HG02852 (cell line): ENCODE data around the gene TGFB1.
"Not testable (repeated sequence)": the region's sequence is repeated elsewhere in the genome, so short reads cannot be mapped to it uniquely, and the experiment has no call there.

Source experiments
- ATAC-seq: cut with Tn5 transposase; IDR thresholded peaks from one replicate; pipeline ENCODE4 v1.9.1; 2021; ENCODE audit warnings: mild to moderate bottlenecking, moderate library complexity; ENCODE audit not compliant: unreplicated experiment

Gene TGFB1

DNA sequence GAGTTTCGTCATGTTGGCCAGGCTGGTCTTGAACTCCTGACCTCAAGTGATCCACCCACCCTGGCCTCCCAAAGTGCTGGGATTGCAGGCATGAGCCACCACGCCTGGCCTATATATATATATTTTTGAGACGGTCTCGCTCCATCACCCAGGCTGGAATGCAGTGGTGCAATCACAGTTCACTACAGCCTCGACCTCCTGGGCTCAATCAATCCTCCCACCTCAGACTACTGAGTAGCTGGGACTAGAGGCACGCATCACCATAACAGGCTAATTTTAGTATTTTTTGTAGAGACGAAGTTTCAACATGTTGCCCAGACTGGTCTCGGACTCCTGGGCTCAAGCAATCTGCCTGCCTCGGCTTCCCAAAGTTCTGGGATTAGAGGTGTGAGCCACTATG is 6.8 kb downstream of the TGFB1 start:
- ATAC-seq, result not testable (repeated sequence)

DNA sequence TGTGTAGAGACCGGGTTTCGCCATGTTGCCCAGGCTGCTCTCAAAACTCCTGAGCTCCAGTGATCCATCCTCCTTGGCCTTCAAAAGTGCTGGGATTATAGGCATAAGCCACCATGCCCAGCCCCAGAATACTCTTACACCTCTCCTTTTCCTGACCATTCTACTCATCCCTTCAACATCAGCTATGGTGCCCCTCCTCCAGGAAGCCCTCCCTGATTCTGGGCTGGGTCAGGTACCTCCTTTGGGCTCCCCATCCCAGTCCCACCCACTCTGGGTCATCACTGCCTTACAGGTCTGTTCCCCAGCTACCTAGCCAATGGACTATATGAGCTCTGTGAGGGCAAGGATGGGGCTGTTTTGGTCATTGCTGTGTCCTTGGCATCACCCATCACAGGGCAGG is 9.6 kb downstream of the TGFB1 start:
- no peak for ATAC-seq

GRCh38 chr19:41341669-41342490 is 11.8 kb downstream of the TGFB1 start:
- ATAC-seq, result no peak

- no peak for ATAC-seq
Observed at GRCh38 chr19:41339936-41340335, 13.8 kb downstream of the TGFB1 start.

DNA sequence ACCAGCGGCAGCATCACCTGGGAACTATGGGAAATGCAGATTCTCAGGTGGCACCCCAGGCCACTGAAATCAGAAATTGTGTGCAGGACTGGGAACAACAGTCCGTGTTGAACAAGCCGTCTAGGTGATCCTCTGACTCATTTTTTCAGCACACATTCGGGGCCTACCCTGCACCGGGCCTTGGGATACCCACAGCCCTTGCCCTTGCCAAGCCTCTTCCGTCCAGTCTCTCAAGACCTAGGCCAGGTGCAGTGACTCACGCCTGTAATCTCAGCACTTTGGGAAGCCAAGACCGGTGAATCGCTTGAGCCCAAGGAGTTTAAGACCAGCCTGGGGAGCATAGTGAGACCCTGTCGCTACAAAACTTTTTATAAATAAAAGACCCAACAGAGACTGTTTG is 18.3 kb downstream of the TGFB1 start:
- no peak for ATAC-seq

- no peak for ATAC-seq
Observed at GRCh38 chr19:41334793-41335192, 18.9 kb downstream of the TGFB1 start.

GRCh38 chr19:41332468-41332867 is 21.3 kb downstream of the TGFB1 start:
- ATAC-seq, result no peak

GRCh38 chr19:41332000-41332399 is 21.7 kb downstream of the TGFB1 start:
- ATAC-seq, result no peak

- ATAC-seq, result no peak
Observed at GRCh38 chr19:41330946-41331678, 22.6 kb downstream of the TGFB1 start.

- no peak for ATAC-seq
Observed at GRCh38 chr19:41330481-41330880, 23.2 kb downstream of the TGFB1 start.

- ATAC-seq, result no peak
Observed at GRCh38 chr19:41328842-41329225, 24.9 kb downstream of the TGFB1 start.

DNA sequence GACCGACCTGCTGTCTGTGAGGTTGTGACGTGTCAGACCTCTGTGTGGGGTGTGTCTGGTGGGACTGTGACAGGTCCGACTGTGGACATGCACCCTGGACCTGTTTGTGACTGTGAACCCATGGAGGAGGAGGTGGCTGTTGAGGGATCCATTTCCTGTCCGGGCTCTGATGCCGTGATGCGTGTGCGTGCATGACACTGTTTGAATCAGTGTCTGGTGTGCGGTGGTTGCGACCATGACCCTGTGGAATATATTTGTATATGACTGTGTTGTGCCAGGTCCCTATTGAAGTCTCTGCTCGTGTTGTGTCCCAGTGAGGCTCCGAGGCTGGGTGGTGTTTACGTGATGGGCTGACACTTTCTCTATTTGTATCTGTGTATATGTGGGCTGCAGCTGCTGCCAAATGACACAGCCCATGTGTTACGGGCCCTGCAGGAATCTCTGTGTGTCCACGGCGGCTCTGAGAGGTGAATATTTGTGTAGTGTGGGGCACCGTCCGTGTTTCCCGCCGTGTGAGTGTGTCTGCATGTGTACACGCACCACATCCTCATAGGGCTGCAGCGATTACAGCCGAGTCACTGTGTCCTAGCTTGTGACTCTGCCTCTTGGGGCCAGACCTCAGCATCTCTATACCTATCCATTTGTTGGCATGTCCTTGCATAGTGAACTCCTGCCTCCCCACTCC is 25.4 kb downstream of the TGFB1 start:
- ATAC-seq, result peak; percentile 4

DNA sequence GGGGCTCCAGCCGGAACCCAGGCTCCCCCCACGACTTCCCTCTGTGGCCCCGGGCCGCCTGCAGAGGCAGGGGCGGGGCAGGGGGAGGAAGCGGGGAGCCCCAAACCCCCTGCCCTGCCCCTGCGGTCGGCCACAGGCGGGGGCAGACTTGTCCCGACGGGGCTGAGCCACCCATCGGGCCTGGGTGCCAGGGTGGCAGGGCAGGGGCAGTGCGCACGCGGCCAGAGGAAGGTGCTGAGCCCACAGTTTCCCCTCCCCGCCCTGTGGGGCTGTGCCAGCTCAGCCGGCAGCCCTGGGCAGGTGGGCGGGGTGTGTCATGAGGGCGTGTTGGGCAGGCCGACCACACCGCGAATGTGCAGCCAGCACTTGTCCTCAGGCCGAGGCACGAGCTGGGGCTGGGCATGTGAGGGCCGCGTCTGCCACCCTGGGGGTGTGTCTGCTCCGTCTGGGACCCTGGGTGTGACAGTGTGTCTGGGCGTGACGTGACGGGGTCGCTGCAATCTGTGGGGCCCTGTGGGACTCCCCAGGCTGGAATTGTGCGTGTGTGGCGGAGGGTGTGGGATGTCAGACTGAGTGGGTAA is 26.1 kb downstream of the TGFB1 start:
- ATAC-seq, result peak; percentile 45

DNA sequence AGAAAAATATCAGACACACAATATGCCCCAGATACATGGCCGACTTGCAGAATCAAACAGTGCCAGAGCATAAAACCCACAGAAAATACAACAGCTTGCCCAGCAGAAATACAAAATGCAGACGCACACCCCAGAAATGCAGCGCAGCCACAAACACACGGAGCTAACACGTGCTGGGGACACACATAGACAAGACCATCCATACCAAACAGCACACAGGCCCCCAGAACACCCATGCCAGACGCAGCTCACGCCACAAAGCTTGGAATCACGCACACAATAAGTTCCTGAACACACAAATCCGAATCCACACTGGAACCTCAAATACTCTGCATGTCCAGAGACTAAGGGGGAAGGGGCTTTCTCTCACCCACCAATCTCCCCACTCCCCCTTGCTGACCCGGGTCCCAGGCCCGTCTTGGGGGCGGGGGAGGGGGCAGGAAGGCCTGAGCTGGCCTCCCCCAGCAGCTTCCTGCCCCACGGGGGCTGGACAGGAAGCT is 26.6 kb downstream of the TGFB1 start:
- ATAC-seq, result no peak

DNA sequence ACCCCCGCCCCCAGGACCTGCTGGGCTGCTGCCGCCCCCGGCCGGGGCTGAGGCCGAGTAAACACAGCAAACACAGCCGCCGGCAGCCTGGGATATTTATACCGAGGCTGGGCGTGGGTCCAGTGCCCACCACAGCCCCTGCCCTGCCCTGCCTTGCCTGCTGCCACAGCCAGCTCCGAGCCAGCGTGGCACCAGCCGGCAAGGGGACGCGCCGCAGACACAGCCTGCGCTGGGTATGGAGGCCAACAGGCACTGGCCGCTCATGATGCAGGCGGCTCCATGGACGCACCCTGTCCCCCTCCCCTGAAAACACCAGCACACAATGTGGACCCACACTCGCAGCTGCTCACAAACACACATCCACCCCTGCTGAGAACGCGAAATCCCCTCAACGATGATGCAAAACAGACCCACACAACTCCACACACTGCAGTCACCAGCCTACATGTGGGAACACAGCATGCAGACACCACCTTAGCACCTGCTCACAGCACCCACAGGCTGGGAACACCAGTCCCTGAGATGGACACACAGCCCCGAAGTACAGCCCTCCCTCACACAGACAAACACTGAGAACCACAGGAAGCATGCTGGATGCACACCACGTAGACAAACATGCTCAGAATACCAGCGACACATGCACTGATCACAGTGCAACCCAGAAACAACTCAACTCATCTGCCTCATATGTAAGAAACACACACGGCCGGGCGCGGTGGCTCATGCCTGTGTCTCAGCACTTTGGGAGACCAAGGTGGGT is 27.6 kb downstream of the TGFB1 start:
- ATAC-seq, result no peak

GRCh38 chr19:41325640-41325946 is 28.1 kb downstream of the TGFB1 start:
- ATAC-seq, result no peak

GRCh38 chr19:41324921-41325639 is 28.6 kb downstream of the TGFB1 start:
- ATAC-seq, result no peak

DNA sequence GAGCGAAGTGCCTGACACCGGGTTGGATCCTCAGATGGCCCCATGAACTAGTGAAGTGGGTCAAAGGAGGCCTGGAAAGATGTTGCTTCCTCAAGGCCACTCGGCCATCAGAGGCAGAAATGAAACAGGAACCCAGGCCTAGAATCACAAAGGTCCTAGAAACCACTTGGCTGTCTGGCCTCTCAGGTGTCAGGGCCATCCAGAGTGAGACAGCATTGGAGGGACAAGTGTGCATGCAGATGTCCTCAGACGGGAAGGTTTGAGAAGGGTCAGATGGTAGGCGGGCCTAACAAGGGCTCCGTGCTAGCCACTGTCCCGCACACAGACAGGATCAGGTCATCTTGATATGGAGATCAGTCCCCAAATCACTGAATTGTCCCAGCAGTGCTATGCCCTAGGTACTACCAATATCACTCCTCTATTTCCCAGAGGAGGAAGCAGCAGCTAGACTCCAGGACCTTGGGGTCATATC is 29.5 kb downstream of the TGFB1 start:
- no peak for ATAC-seq

- ATAC-seq, result no peak
Observed at GRCh38 chr19:41323430-41324125, 30.1 kb downstream of the TGFB1 start.
